ENCODE measurements around the gene SLC1A4.

DNA sequence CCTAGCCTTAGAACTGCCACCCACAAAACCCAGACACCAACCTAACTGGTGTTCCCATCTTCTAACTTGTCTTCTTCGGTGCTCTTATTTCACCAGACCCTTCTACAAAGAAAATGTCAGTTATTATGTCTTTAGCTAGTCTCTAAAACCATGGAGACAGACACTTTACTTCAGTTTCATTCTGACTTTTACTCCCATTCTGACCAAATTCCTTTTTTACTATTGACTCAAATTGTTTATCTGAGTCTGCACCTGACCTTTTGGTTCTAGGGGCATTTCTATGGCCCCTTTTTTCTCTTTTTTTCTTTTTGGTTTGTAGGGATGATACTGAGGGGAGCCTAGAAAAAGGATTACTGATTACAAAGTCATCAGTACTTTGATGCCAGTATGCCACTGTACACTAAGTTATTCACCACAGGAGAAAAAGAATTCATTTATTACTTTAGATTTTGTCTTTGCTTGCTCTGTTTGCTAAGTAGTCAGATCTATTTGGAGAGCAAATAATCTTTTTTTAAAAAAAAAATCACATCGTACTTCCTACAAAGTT lies 6.8 kb upstream of the SLC1A4 start:
- TF ChIP-seq POLR2AphosphoS5 (IDR thresholded peaks at IDR 0.05) (no peak), POLR2A (IDR thresholded peaks at IDR 0.05) (no peak)

All from transverse colon (tissue), 3 donors.